HEK293 (cell line): ENCODE results near the gene COBL.

Source experiments
- CTCF ChIA-PET: fragments of 350-600 bp; formaldehyde crosslinking; extraction: SDS; loops from one replicate; lab custom pipeline; 2021; ENCODE audit warnings: antibody characterized with exemption; lab: Yijun Ruan, JAX
- POLR2A ChIA-PET: fragments of 300-600 bp; formaldehyde crosslinking; extraction: SDS; loops from one replicate; lab custom pipeline; 2020; ENCODE audit warnings: antibody characterized with exemption, inconsistent platforms; lab: Yijun Ruan, JAX
- H3K27ac ChIP-seq: fragments of 200-500 bp; sonication (Bioruptor generic); 2 replicates; pipeline ENCODE4 v1.5.1; 2014; ENCODE audit warnings: low read depth, low read length, control low read depth, inconsistent platforms; ENCODE audit errors: extremely low read depth
- H3K36me3 ChIP-seq, 2 experiments: fragments of 200-500 bp in 1 of 2; sonication (Bioruptor generic) in 1 of 2; 1 replicate in 1 of 2; 2 replicates in 1 of 2; pipeline ENCODE4 v1.5.1; 2014 to 2017; ENCODE audit warnings: inconsistent platforms in 2 of 2, low read length in 2 of 2; ENCODE audit not compliant: control insufficient read depth in 2 of 2, insufficient read depth in 1 of 2
- H3K4me1 ChIP-seq: fragments of 200-500 bp; sonication (Bioruptor generic); 2 replicates; pipeline ENCODE4 v1.5.1; 2014; ENCODE audit warnings: mild to moderate bottlenecking, low read length, inconsistent platforms; ENCODE audit not compliant: control insufficient read depth, insufficient read depth
- H3K4me3 ChIP-seq: 2 replicates; pipeline ENCODE4 v1.5.1; 2011; ENCODE audit warnings: low read depth, mild to moderate bottlenecking, control low read depth, low read length, moderate library complexity
- H3K9me3 ChIP-seq: fragments of 200-500 bp; sonication (Bioruptor generic); 2 replicates; pipeline ENCODE4 v1.5.1; 2014; ENCODE audit warnings: low read depth, low read length, inconsistent platforms; ENCODE audit not compliant: control insufficient read depth, insufficient read depth
- REST ChIP-seq: fragments of 450-650 bp; formaldehyde crosslinking; IDR thresholded peaks from 2 replicates; pipeline ENCODE4 v1.5.1; 2016; ENCODE audit warnings: missing biosample characterization, missing genetic modification characterization
- SCRT2 ChIP-seq: fragments of 450-650 bp; formaldehyde crosslinking; IDR thresholded peaks from 2 replicates; pipeline ENCODE4 v1.5.1; 2016; ENCODE audit warnings: missing biosample characterization, missing genetic modification characterization
- SP2 ChIP-seq: fragments of 450-650 bp; formaldehyde crosslinking; IDR thresholded peaks from 2 replicates; pipeline ENCODE4 v1.5.1; 2016; ENCODE audit warnings: missing biosample characterization, missing genetic modification characterization
- ZBTB8A ChIP-seq: fragments of 450-650 bp; formaldehyde crosslinking; IDR thresholded peaks from 2 replicates; pipeline ENCODE4 v1.5.1; 2016; ENCODE audit warnings: missing biosample characterization, missing genetic modification characterization
- ZNF112 ChIP-seq: fragments of 450-650 bp; formaldehyde crosslinking; IDR thresholded peaks from 2 replicates; pipeline ENCODE4 v1.5.0; 2017; ENCODE audit warnings: missing biosample characterization, missing genetic modification characterization
- ZNF157 ChIP-seq: fragments of 450-650 bp; formaldehyde crosslinking; IDR thresholded peaks from 2 replicates; pipeline ENCODE4 v1.5.1; 2016; ENCODE audit warnings: missing biosample characterization, missing genetic modification characterization
- ZNF202 ChIP-seq: fragments of 450-650 bp; formaldehyde crosslinking; IDR thresholded peaks from 2 replicates; pipeline ENCODE4 v1.5.1; 2016; ENCODE audit warnings: missing biosample characterization, missing genetic modification characterization, borderline replicate concordance
- ZNF354C ChIP-seq: fragments of 450-650 bp; formaldehyde crosslinking; IDR thresholded peaks from 2 replicates; pipeline ENCODE4 v1.5.1; 2016; ENCODE audit warnings: missing biosample characterization, missing genetic modification characterization, low read depth, borderline replicate concordance
- ZNF391 ChIP-seq: fragments of 450-650 bp; formaldehyde crosslinking; IDR thresholded peaks from 2 replicates; pipeline ENCODE4 v1.5.1; 2016; ENCODE audit warnings: low read depth, missing biosample characterization, missing genetic modification characterization, borderline replicate concordance
- ZNF404 ChIP-seq: fragments of 450-650 bp; formaldehyde crosslinking; IDR thresholded peaks from 2 replicates; pipeline ENCODE4 v1.5.1; 2017; ENCODE audit warnings: missing biosample characterization, missing genetic modification characterization
- ZNF426 ChIP-seq: fragments of 450-650 bp; formaldehyde crosslinking; IDR thresholded peaks from 2 replicates; pipeline ENCODE4 v1.5.1; 2017; ENCODE audit warnings: missing biosample characterization, missing genetic modification characterization, mild to moderate bottlenecking, inconsistent platforms, moderate library complexity
- ZNF449 ChIP-seq: fragments of 450-650 bp; formaldehyde crosslinking; IDR thresholded peaks from 2 replicates; pipeline ENCODE4 v1.5.1; 2017; ENCODE audit warnings: missing biosample characterization, mild to moderate bottlenecking, missing genetic modification characterization, moderate library complexity
- ZNF488 ChIP-seq: fragments of 450-650 bp; formaldehyde crosslinking; IDR thresholded peaks from 2 replicates; pipeline ENCODE4 v1.5.1; 2016; ENCODE audit warnings: missing biosample characterization, missing genetic modification characterization
- ZNF585B ChIP-seq: fragments of 450-650 bp; formaldehyde crosslinking; IDR thresholded peaks from 2 replicates; pipeline ENCODE4 v1.5.1; 2016; ENCODE audit warnings: missing biosample characterization, missing genetic modification characterization
- ZNF658 ChIP-seq: fragments of 450-650 bp; formaldehyde crosslinking; IDR thresholded peaks from 2 replicates; pipeline ENCODE4; 2016; ENCODE audit warnings: missing biosample characterization, missing genetic modification characterization
- ZNF701 ChIP-seq: fragments of 450-650 bp; formaldehyde crosslinking; IDR thresholded peaks from 2 replicates; pipeline ENCODE4 v1.5.1; 2016; ENCODE audit warnings: missing biosample characterization, missing genetic modification characterization
- ZNF776 ChIP-seq: fragments of 450-650 bp; formaldehyde crosslinking; IDR thresholded peaks from 2 replicates; pipeline ENCODE4 v1.5.0; 2017; ENCODE audit warnings: missing biosample characterization, missing genetic modification characterization, borderline replicate concordance
- TF ChIP-seq, protein P1 (sequence below): fragments of 450-650 bp; formaldehyde crosslinking; IDR thresholded peaks from 2 replicates; pipeline ENCODE4 v1.5.1; 2017; ENCODE audit warnings: missing biosample characterization, missing genetic modification characterization
- TF ChIP-seq, protein P2 (sequence below): fragments of 450-650 bp; formaldehyde crosslinking; IDR thresholded peaks from 2 replicates; pipeline ENCODE4 v1.5.1; 2016; ENCODE audit warnings: missing biosample characterization, missing genetic modification characterization, low read depth
- TF ChIP-seq, protein P3 (sequence below): fragments of 450-650 bp; formaldehyde crosslinking; conservative IDR thresholded peaks from 2 replicates; pipeline ENCODE4 v1.5.1; 2016; ENCODE audit warnings: low read depth, missing biosample characterization, missing genetic modification characterization
- TF ChIP-seq, protein P4 (sequence below): fragments of 450-650 bp; formaldehyde crosslinking; IDR thresholded peaks from 2 replicates; pipeline ENCODE4 v1.5.1; 2016; ENCODE audit warnings: missing biosample characterization, missing genetic modification characterization

Gene COBL

GRCh38 chr7:50976064-50976463 is 340.5 kb downstream of the COBL start (continued):
- TF ChIP-seq, protein P1, sequence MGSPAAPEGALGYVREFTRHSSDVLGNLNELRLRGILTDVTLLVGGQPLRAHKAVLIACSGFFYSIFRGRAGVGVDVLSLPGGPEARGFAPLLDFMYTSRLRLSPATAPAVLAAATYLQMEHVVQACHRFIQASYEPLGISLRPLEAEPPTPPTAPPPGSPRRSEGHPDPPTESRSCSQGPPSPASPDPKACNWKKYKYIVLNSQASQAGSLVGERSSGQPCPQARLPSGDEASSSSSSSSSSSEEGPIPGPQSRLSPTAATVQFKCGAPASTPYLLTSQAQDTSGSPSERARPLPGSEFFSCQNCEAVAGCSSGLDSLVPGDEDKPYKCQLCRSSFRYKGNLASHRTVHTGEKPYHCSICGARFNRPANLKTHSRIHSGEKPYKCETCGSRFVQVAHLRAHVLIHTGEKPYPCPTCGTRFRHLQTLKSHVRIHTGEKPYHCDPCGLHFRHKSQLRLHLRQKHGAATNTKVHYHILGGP (tag by site-specific recombination) = no peak
- no peak for TF ChIP-seq ZNF157 (tag by site-specific recombination)
- no peak for TF ChIP-seq ZNF391 (tag by site-specific recombination)
- no peak for TF ChIP-seq SCRT2 (tag by site-specific recombination)
- TF ChIP-seq ZNF354C (tag by site-specific recombination) = no peak
- TF ChIP-seq, all 188 proteins: peak for 0

DNA sequence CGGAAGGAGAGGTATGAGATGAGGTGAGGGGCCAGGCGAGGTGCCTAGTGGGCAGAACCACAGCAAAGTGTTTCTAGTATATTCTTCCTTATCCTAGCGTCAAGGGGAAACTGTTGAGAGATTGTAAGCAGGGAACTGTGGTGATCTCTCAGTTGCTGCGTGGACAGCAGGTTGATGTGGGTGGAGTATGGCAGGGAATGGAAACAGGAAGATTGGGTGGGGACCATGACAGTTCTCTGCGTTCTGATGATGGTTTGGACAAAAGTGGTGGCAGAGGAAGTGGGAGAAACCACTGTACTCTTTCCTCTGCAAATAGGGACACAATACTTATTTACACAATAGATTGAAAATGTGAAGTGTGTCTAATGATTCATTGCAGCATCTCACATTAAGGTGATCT is 342.4 kb downstream of the COBL start:
- Histone ChIP-seq H3K4me1 (no peaks in the 10 kb centered on the region), H3K9me3 (no peaks in the 10 kb centered on the region), H3K27ac (no peak overlapping the region), H3K36me3 (no peaks in the 10 kb centered on the region), H3K4me3 (no peak overlapping the region)
- POLR2A ChIA-PET = no interaction called here
- CTCF ChIA-PET = no interaction called here
- TF ChIP-seq, protein P2, sequence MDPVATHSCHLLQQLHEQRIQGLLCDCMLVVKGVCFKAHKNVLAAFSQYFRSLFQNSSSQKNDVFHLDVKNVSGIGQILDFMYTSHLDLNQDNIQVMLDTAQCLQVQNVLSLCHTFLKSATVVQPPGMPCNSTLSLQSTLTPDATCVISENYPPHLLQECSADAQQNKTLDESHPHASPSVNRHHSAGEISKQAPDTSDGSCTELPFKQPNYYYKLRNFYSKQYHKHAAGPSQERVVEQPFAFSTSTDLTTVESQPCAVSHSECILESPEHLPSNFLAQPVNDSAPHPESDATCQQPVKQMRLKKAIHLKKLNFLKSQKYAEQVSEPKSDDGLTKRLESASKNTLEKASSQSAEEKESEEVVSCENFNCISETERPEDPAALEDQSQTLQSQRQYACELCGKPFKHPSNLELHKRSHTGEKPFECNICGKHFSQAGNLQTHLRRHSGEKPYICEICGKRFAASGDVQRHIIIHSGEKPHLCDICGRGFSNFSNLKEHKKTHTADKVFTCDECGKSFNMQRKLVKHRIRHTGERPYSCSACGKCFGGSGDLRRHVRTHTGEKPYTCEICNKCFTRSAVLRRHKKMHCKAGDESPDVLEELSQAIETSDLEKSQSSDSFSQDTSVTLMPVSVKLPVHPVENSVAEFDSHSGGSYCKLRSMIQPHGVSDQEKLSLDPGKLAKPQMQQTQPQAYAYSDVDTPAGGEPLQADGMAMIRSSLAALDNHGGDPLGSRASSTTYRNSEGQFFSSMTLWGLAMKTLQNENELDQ (tag by site-specific recombination) = no peak
- TF ChIP-seq ZNF112 (tag by site-specific recombination) (no peak), ZNF658 (tag by site-specific recombination) (no peak), ZNF585B (tag by site-specific recombination) (no peak), ZNF426 (tag by site-specific recombination) (no peak), SP2 (no peak), ZNF488 (tag by site-specific recombination) (no peak), ZNF776 (tag by site-specific recombination) (no peak), ZNF404 (no peak), ZNF701 (tag by site-specific recombination) (no peak), REST (tag by site-specific recombination) (no peak), ZBTB8A (no peak), ZNF202 (tag by site-specific recombination) (no peak), ZNF449 (tag by site-specific recombination) (no peak)
- TF ChIP-seq, protein P3, sequence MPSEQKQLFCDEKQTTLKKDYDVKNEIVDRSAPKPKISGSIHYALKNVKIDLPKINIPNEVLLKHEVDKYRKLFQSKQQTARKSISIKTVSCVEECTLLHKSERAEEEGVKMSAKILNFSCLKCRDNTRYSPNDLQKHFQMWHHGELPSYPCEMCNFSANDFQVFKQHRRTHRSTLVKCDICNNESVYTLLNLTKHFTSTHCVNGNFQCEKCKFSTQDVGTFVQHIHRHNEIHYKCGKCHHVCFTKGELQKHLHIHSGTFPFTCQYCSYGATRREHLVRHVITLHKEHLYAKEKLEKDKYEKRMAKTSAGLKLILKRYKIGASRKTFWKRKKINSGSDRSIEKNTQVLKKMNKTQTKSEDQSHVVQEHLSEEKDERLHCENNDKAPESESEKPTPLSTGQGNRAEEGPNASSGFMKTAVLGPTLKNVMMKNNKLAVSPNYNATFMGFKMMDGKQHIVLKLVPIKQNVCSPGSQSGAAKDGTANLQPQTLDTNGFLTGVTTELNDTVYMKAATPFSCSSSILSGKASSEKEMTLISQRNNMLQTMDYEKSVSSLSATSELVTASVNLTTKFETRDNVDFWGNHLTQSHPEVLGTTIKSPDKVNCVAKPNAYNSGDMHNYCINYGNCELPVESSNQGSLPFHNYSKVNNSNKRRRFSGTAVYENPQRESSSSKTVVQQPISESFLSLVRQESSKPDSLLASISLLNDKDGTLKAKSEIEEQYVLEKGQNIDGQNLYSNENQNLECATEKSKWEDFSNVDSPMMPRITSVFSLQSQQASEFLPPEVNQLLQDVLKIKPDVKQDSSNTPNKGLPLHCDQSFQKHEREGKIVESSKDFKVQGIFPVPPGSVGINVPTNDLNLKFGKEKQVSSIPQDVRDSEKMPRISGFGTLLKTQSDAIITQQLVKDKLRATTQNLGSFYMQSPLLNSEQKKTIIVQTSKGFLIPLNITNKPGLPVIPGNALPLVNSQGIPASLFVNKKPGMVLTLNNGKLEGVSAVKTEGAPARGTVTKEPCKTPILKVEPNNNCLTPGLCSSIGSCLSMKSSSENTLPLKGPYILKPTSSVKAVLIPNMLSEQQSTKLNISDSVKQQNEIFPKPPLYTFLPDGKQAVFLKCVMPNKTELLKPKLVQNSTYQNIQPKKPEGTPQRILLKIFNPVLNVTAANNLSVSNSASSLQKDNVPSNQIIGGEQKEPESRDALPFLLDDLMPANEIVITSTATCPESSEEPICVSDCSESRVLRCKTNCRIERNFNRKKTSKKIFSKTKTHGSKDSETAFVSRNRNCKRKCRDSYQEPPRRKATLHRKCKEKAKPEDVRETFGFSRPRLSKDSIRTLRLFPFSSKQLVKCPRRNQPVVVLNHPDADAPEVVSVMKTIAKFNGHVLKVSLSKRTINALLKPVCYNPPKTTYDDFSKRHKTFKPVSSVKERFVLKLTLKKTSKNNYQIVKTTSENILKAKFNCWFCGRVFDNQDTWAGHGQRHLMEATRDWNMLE (tag by site-specific recombination) = no peak
- TF ChIP-seq, protein P4, sequence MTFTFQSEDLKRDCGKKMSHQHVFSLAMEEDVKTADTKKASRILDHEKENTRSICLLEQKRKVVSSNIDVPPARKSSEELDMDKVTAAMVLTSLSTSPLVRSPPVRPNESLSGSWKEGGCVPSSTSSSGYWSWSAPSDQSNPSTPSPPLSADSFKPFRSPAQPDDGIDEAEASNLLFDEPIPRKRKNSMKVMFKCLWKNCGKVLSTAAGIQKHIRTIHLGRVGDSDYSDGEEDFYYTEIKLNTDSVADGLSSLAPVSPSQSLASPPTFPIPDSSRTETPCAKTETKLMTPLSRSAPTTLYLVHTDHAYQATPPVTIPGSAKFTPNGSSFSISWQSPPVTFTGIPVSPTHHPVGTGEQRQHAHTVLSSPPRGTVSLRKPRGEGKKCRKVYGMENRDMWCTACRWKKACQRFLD = no peak
